IPS DF 4.7 (cell line): Measurements from ENCODE around the gene RALGPS1.

ENCODE experiments used
- DNase-seq: peaks from one replicate; pipeline ENCODE4 v3.0.0-alpha.2; 2013; ENCODE audit warnings: low spot score; ENCODE audit errors: extremely low read depth

RALGPS1 gene

DNA sequence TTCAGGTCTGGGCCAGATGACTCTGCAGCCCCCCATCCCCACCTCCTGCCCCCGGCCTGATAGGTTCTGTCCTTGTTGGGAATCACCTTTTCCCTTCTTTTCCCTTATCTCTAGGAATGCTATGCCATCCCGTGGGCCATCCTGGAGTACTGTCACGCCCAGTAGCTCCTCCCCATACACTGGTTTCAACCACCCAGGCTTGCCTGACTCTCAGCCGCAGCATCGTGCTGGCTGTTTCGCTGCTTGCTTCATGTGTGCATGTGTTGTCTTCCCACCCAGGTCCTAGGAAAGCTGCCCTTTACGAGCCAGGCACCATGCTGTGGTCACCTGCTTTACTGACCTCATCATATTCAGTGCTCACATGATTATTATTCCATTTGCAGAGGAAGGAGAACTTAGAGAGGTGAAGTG lies 136.0 kb downstream of the RALGPS1 start:
- DNase-seq = no peak

DNA sequence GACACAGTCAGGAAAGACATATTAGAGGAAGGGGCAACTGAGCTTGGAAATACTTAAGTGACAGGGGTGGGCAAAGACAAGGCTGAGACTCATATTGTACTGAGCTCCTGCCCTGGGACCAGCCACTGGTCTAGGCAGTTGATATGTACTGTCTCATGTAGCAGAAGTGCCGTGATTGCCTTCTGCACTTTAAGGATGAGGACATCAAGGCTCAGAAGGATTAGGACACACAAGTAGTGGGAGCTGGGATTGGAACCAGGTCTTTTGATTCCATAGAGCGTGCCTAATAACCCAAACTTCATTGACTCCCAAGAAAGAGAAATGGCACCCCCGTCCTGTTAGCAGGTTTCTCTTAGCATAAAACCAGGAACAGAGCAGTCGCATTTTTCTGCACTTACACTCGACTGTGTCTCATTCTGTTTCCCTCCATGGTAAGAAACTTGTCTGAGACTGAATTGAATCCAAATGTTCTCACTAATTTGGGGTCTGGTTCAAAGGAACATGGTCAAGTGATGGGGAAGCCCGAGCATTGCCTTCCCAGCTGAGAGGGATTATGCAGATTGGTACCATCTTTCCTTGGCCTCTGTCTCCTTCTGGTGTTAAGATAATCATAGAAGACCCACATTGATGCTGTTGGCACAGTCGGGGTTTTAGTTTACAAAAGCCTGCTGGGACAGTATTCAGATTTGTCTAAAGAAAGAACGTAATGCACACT lies 137.5 kb downstream of the RALGPS1 start:
- DNase-seq = no peak

DNA sequence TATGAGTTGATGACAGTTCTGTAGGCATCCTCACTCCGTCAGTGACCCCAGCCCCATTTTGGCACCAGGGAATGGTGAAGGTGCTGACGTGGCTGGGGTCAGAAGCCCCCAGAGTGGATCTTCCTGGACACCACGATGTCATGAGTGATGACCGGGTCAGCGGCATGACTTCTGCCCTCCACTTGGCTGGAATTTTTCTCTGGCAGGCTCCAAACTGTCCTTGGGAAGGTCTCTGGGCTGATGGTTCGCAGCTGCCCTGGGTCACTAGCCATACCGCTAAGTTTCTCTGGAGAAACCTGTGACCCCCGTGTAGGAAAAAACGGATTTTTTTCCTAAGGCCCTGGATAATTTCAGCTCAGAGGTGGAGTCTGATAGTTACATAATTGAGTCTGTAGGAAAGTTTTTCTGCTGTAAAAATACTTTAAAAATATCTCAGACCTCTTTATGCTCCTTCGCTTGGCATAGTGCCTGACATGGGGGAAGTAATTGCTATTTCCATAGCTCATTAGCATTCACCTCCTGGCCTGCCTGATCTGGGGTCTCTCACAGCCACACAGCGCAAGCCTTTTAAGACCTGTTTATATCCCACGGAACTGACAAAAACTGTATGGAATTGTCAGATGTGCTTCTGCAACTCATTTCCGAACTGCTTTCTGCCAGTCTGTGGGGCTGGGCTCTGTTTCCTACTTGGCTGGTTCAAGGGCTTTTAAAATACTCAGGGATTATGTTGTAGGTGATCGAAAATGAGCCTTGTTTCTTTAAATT lies 138.7 kb downstream of the RALGPS1 start:
- no peak for DNase-seq

DNA sequence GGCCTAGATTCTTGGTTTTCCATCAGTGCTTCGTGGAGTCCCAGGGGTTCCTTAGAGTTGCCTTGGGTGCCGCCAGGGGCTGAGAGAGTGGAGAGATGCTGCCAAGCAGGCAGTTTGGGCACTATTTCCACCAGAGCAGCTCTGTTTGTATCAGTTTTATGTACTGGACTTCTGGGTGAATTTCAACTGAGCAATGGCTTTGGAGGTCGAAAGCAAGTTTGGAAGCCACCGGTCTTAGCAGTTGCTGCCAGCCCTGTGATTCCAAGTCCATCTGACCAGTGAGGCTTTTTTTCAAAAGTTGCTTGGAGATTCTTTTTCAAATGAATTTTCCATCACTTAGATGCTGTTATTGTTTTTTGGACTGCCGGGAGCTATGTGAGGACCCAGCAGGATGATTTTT lies 139.4 kb downstream of the RALGPS1 start:
- no peak for DNase-seq

DNA sequence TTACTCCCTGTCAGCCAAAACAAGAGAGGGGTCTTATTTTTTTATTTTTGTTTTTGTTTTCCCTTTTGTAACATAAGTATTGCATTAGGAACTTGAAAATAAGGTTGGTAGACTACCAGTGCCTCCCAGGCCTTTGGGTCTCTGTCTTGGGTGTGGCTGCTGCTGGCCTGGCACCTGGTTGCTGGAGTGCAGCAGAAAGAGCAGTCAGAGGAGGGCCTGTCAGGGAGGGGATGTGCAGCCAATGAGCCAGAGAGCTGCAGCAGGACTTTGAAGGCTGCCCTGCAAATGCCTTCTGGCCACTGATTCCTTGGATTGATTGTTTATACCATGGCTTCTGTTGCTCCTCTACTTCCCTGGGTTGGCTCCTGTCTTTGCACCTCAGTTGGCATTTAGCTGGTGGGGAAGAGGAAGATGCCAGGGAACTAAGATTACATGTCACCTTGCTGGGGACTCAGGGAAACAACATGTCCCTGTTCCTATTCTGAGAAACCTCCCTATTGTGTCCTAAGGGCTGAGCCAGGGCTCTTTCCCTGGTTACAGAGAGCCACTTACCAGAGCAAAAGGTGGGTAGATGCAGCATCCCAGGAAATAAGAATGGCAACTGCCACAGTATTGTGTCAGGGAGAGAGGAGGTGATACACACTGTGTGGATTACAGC lies 141.3 kb downstream of the RALGPS1 start:
- no peak for DNase-seq

DNA sequence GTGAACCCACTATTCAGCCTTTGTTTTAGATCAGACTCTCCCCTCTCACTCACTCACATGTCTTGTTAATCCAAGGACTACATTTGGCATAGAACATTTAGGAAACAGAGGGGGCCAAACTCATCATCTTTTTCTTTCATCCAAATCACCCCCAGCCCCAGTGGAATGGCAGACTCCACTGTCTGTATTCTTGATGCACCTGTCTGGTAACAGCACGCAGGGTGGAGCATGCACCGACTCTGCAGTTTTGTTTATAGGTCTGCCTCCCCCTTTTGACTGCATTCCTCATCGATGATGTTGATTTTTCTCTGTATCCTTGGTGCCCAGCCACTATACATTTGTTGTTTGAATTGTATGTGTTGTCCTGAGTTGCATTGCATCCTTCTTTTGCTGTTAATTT lies 141.9 kb downstream of the RALGPS1 start:
- DNase-seq = no peak

DNA sequence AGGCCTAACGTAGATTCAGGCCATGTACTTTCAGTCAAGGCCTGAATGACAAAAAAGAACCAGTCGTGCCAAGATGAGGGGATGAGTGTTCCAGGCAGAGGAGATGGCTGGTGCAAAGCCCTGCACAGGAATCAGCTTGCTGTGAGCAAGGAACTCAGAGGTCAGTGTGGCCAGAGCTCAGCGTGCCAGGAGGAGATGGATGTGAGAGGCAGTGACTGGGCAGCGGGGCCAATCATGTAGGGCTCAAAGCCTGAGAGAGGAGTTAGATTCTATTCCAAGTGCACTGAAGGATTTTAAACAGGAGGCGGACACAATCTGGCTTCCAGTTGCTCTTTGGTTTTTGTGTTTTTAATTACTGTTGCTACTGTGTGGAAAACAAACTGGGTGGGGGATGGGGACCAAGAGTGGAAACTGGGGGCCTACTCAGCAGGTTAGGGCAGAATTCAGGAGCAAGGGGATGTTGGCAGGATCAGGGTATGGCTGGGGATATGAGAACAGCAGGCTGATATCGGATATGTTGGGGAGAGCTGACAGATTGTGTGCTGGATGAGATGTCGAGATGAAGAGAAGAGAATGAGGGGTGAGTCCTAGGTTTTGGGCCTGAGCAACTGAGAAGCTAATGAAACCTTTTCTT lies 143.5 kb downstream of the RALGPS1 start:
- no peak for DNase-seq

DNA sequence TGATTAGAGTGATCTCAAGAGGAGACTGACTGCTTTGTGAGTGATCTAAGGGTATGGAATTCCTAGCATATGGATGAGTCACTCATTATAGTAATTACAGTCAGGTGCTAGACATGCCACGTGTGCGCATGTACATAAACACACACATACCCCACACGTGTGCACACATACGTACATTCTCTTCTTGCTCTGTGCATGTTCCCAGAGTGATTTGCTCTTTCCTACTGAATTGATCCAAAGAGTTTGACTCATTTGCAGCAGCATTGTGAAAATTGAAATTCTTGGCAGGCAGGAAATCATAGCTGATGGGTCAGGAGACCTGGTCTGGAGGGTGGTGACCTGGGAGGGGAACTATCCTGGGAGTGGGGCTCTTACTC lies 144.1 kb downstream of the RALGPS1 start:
- no peak for DNase-seq

DNA sequence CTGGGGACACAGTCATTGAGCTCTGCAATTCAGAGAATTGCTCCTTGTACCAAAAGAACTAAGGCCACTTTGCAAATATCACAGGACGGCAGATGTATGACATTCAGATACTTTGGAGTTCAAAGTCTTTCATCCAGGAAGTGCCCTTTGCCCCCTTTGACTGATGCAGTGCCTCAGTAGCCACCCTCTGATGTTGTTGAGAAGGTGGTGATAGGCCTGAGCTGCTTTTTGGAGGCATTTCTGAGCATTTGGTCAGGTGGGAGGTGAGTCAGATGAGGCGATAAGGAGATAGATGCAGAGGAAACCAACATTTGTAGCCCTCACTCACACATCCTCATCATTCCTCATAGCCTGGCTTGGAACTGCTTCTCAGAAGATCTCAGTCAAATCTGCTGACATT lies 144.4 kb downstream of the RALGPS1 start:
- DNase-seq = no peak

DNA sequence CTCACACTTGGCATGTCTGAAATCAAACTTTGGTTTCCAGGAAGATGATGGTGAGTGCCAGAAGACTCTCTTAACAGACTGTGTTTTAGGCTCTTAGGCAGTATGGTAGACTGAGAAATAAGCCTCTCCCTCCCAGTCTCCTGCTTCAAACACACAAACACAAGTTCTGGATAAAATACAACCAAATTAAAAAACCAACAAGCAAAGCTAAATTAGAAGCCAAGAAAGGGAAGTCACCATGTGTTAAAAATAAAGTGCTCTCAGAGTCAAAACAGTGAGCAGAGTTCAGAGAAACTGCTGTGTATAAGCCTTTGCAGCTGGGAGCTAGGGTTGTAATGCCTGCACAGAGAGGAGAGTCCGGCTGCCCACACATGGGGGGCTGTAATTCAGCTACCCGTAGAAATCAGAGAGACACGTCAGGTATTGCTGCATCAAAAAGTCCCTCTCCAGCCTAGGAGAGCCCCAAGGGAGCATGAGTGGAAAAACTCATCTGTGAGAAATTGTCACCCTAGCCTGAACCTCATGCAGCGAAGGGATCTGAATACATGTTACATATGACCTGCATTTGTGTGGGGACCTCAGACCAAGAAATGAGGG lies 145.3 kb downstream of the RALGPS1 start:
- DNase-seq = no peak

DNA sequence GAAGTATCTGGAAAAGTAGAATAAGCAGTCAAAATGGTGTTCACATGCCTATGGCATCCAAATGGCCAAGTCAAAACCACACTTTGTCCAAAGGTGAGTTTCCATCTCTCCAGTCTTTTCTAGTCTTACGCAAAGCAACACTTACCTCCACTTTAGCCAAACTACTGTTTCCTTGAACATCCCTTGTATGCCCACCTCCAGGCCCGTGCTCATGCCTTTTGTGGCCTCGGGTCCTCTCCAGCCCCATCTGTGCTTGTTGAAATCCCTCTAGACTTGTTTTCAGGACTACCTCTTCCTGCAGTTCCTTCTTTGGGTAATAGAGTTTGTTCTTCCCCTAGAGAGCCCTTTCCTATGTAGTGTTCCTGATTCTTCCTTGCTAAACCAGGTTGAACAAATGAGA lies 146.8 kb downstream of the RALGPS1 start:
- no peak for DNase-seq

DNA sequence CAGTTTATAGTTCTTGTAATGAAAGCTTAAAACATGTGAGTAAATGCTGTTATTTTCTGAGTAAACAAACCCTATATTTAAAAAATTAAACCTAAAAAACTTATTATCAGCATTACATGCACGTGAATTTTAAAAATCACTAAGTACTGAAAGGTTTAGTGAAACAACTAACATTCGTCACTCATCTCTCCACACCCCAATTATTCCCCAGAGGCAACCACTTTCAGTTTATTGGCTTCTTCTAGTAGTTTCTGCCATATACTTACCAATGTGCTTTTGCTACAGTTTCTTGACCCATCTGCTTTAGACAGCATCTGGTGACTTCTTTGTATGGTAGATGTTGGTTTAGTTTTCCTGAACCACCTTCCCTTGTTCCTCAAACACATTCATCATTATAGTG lies 149.8 kb downstream of the RALGPS1 start:
- DNase-seq = no peak

DNA sequence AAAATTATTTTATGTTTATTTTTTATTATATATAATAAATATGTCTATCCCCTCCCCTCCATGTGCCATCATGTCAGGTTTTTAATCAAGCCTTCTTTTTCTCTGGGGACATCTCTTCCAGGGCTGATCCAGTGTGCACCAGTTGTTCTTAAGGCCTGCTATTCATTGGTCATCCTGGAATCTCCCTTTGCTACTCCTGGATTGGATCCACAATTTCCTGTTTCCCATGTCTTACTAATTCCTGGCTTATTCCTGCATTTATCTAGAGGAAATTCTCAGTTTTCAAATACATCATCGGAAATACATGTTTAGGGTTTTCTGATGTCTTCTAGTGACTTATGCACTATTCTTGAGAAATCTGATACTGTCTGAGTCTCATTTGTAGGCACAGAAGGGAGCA lies 151.0 kb downstream of the RALGPS1 start:
- DNase-seq = no peak

DNA sequence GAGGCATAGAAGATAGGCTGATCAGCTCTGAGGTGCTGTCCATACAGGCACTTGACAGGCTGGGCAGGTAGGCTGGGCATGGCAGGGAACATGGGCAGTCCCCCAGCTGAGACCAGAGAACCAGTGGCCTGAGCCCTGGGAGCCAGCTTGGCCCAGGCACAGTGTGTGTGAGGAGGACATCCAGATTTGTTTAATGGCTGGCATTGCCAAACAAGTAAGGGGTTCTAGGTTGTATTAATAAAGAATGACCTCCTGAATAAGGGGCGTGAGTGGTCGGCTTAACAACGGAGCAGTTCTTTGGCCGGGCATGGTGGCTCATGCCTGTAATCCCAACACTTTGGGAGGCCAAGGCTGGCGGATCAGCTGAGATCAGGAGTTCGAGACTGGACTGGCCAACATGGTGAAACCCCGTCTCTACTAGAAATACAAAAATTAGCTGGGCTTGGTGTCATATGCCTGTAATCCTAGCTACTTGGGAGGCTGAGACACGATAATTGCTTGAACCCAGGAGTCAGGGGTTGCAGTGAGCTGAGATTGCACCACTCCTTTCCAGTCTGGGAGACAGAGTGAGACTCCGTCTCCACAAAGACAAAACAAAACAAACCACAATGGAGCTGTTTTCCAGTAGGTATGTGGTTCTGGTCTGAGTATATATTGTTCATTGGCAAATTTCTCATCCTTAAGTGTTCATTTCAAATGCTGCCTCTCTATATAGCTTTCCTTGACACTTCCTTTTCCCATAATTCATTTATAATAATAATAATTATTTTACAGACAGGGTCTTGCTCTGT lies 151.7 kb downstream of the RALGPS1 start:
- DNase-seq = no peak

DNA sequence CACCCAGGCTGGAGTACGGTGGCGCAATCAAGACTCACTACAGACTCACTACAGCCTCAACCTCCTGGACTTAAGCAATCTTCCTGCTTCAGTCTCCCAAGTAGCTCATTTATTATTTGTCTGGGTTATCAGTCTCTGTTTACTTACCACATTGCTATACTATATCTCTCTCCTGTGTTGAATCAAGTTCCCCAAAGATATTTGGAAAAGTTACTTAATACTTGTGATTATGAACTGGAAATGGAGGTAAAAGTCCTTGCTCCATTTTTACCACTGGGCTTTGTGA lies 152.2 kb downstream of the RALGPS1 start:
- no peak for DNase-seq

DNA sequence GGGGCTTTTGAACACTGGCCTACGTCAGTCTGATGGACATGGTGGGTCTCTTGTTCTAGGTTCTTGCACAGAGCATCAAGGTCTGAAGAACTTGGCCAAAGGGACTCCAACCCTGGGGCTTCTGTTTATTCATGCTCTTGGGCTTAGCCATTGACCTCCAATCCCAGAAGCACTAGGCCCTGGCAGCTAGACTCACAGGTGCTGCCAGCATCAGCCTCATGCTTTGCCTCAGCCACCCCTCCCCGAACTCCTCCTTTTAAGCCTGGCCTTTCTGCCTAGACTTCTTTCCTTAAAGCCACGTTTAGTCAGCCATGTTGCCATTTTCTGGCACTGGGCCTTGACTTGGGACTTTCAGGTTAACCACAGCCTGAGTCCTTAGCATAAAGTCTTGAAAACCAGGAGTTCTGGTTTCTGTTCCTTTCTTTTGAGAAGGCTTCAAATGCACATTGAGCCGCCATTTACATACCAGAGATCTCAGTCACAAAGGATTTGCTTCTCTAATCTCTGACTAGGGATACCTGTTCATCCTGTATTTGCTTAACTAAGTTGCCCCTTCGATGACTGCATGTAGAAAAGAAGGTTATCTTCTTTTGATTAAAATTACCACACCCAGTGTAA lies 153.1 kb downstream of the RALGPS1 start:
- no peak for DNase-seq

DNA sequence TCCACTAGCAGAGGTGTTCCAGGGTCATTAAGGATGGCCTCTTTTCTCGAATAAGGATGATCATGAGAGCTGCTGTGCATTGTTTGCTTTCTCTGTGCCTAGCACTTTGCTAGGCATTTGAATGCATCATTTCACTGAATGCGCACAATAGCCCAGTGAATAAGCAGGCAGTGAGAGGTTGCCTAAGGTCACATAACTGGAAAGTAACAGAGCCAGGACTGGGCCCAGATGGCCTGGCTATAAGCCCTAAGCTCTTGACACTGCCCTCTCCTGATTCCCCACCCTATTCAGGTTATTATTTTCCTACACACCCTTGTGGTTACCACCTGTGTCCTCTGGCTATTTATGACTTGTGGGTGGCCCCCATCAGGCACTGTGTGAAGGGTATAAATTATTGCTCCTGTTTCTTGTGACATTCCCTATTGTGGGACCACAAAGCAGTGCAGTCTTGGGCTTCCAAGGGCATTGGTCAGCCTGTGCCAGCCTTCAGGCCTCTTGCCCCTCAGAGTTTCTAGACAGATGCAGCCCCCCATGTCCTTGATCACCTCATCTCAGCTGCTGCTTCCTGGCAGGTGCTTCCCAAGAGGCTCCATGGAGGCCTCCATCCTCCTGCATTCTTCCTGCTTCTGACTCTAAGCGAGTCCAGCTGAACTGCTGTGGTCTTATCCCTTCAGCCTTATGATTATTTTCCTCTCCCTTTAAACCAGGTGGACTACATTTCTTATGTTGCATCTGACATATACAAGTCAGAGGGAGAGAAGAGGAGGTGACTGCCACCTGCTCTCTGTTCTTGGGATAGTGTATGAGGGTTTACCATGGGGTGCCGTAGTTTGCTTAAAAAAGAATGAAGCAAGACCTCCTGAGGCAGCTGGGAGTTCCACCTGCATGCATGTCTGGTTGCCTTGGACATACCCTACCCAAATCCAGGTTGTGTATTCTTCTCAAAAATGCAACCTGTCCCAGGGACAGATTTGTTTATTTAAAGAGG lies 160.3 kb downstream of the RALGPS1 start:
- DNase-seq = no peak

DNA sequence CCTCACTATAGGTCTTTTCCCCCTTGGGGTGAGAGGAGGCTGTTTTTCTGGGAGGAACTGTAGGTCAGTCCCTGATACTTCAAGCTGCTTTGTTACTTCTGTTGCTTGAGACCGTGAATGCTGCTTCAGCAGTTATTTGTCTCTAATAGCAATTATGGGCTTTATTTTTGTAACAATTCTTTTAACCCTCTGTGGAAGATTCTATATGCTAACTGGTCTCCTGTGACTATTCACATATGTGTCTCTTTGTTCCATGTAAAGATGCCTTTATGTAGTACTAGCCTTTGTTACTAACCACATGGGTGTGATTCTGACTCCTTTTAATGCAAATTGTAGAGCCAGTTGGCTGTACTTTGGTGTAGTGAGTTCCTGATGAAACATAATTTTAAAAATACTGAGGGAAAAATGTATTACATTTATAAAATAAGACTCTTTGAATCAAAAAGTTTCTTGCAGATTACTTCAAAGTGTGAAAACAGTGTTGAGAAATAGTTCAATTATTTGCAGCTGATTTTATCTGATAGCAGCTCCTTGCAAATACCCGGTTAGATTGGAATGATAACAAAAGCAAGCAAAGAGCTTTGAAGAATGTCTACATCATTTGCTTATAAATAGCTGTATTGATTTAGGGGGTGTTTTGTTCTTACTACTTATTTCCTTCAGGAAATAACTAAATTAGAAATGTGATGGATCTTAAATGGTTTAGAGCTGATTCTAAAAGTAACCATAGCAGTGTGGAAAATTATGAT lies 161.2 kb downstream of the RALGPS1 start:
- DNase-seq = no peak
